Calu3 (cell line): ENCODE data around the gene INF2. TPM values are rescaled to one million over a fixed set of nuclear protein-coding genes. Genes with fewer than 3 reads are reported as not detected.

Experiments used
- BruUV-seq: library from RNA; stranded (reverse); fragments of 400-500 nt; replicated peaks from 2 replicates; lab custom pipeline; 2021; lab: Mats Ljungman, UMichigan
- CTCF ChIA-PET: fragments of 300-600 bp; sonication (Branson Sonifier 250); formaldehyde crosslinking; loops from one replicate; lab custom pipeline; 2022; ENCODE audit warnings: antibody characterized with exemption; lab: Charles Lee
- DNase-seq: peaks from one replicate; pipeline ENCODE4 v3.0.0; 2022
- H3K27ac Mint-ChIP-seq: one replicate; pipeline ENCODE4 v1.8.0; 2022; ENCODE audit warnings: mixed read lengths; ENCODE audit not compliant: unreplicated experiment
- H3K27me3 Mint-ChIP-seq: one replicate; pipeline ENCODE4 v1.8.0; 2022; ENCODE audit warnings: mixed read lengths; ENCODE audit not compliant: unreplicated experiment
- H3K36me3 Mint-ChIP-seq: one replicate; pipeline ENCODE4 v1.8.0; 2022; ENCODE audit warnings: mild to moderate bottlenecking, moderate library complexity, mixed read lengths; ENCODE audit not compliant: insufficient read depth, unreplicated experiment
- H3K4me1 Mint-ChIP-seq: one replicate; pipeline ENCODE4 v1.8.0; 2022; ENCODE audit warnings: mild to moderate bottlenecking, low read depth, mixed read lengths; ENCODE audit not compliant: unreplicated experiment
- H3K4me3 Mint-ChIP-seq: one replicate; pipeline ENCODE4 v1.8.0; 2022; ENCODE audit warnings: mild to moderate bottlenecking, low read depth, moderate library complexity, mixed read lengths; ENCODE audit not compliant: unreplicated experiment
- H3K9me3 Mint-ChIP-seq: one replicate; pipeline ENCODE4 v1.8.0; 2022; ENCODE audit warnings: low read depth, mixed read lengths; ENCODE audit not compliant: unreplicated experiment
- intact Hi-C: fragments of 100-400 bp; cut with micrococcal nuclease; formaldehyde crosslinking; loops from one replicate; pipeline ENCODE4 v1.10.0; 2022; ENCODE audit not compliant: unreplicated experiment
- total RNA-seq: library from RNA; stranded (reverse); gene quantifications from 2 replicates; pipeline ENCODE4 v1.2.3, GENCODE V29; 2022
- TF ChIP-seq, protein P1 (sequence below): fragments of 200-600 bp; IDR thresholded peaks from one replicate; pipeline ENCODE4 v1.8.0; 2022; ENCODE audit warnings: antibody characterized with exemption; ENCODE audit not compliant: unreplicated experiment

INF2 gene
- total RNA-seq, 1 experiment from 2014 or later, result 208 TPM

DNA sequence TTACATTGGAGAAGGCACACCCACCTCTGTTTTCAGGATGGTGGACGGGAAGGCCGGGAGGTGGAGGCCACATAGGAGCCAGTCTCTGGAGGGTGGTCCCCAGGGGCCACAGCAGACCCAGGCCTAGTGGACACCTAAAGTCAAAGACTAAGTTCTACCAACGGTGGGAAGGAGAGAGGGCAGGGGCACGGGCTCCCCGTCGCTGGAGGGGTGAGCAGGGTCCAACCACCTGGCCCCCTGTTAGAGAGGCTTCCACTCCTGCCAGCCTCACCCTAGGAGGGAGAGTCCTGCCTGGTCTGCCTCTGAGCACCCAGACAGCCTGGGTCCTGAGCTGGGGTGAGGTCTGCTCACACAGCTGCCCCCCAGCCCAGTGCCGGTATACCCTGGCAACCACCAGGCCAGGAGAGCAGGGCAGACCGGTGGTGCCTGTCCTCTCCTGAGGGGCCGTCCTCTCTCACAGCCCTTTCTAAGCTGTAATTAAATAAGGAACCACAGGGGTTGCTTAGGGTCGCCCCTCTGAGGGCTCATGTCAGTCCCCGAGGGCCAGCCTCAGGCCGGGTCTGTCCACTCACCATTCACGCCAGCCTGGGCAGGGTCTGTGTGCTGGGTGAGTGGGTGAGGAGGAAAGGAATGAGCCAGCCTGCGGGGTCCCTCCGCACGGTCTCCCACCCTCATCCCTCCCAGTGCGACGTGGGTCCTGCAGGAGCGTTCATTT is 2.3 kb downstream of the INF2 start:
- Mint-ChIP-seq H3K4me3 (peak overlapping the region; percentile 64), H3K36me3 (peaks cover 78% of the 10 kb centered on the region), H3K4me1 (peaks cover 36% of the 10 kb centered on the region), H3K27me3 (no peaks in the 10 kb centered on the region), H3K27ac (no peak overlapping the region), H3K9me3 (no peaks in the 10 kb centered on the region)
- no peak for DNase-seq
- TF ChIP-seq, protein P1, sequence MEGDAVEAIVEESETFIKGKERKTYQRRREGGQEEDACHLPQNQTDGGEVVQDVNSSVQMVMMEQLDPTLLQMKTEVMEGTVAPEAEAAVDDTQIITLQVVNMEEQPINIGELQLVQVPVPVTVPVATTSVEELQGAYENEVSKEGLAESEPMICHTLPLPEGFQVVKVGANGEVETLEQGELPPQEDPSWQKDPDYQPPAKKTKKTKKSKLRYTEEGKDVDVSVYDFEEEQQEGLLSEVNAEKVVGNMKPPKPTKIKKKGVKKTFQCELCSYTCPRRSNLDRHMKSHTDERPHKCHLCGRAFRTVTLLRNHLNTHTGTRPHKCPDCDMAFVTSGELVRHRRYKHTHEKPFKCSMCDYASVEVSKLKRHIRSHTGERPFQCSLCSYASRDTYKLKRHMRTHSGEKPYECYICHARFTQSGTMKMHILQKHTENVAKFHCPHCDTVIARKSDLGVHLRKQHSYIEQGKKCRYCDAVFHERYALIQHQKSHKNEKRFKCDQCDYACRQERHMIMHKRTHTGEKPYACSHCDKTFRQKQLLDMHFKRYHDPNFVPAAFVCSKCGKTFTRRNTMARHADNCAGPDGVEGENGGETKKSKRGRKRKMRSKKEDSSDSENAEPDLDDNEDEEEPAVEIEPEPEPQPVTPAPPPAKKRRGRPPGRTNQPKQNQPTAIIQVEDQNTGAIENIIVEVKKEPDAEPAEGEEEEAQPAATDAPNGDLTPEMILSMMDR, result no peak
- no TSS peak for BruUV-seq
- intact Hi-C loops, result no loop called here
- CTCF ChIA-PET, result interaction anchor here (0.8 to 1.4 kb wide), 2 partner anchors 10 to 26 kb away, joined by 3 to 7 read pairs; no protein-coding TSS in a partner anchor

DNA sequence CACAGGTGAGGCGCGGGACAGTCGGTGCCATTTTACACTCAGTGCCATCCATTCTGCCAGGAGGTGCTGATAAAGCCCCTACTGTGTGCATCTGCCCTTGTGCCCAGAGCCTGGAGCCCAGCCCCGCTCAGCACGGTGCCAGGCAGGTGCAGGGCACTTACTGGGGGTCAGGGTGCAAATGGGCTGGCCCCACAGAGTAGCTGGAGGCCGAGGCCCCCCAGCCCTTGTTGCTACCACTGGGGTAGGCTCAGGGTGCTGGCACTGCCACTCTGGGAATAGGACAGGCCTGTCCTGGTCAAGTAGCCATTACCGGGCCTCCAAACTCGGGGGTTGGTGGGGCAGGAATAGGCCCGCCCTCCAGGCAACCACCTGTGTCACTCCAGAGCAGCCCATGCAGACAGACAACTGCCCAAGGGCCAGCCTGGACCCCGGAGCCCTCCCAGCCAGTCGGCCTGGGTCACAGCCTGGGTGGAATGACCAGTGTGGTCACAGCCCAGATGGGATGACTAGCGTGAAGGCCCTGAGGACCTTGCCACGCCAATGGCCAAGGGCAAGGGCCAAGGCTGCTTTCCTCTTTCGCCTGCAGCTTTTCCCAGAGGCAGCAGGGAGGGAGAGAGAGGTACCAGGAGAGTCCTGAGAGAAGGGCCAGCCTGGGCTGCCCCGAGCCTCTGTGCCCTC is 3.0 kb downstream of the INF2 start:
- no peaks in the 10 kb centered on the region for H3K9me3 Mint-ChIP-seq
- BruUV-seq, result no TSS peak
- CTCF ChIA-PET, result interaction anchor here (1.4 kb wide), 1 partner anchor 27 kb away, joined by 7 read pairs; no protein-coding TSS in a partner anchor
- H3K4me1 Mint-ChIP-seq, result peaks cover 29% of the 10 kb centered on the region
- TF ChIP-seq, protein P1, result no peak
- H3K4me3 Mint-ChIP-seq, result peak overlapping the region; percentile 64
- intact Hi-C loops, result no loop called here
- H3K27me3 Mint-ChIP-seq, result no peaks in the 10 kb centered on the region
- DNase-seq, result no peak
- H3K36me3 Mint-ChIP-seq, result peaks cover 71% of the 10 kb centered on the region
- no peak overlapping the region for H3K27ac Mint-ChIP-seq

DNA sequence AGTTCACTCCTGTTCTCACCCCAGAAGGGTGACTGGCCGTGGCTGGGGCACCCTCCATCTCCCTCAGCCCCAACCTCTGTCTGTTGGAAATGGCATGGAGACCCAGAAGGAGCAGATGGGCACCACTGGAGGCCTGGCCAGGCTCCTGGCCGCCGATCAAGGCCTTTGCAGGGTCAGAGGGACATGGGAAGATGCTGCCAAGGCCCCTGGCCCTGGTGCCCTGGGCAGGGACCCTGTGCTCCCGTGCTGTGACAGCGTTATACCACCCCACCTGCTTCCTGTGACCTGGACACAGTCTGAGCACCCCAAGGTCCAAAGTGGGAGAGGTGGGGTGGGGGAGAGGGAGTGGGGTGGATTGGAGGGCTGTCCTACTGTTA is 3.5 kb downstream of the INF2 start:
- Mint-ChIP-seq H3K27me3 (no peaks in the 10 kb centered on the region), H3K27ac (no peak overlapping the region), H3K9me3 (no peaks in the 10 kb centered on the region), H3K4me1 (peaks cover 24% of the 10 kb centered on the region), H3K4me3 (peak overlapping the region; percentile 64), H3K36me3 (peaks cover 70% of the 10 kb centered on the region)
- BruUV-seq, result no TSS peak
- CTCF ChIA-PET, result no interaction called here
- no peak for DNase-seq
- TF ChIP-seq, protein P1, result no peak
- intact Hi-C loops, result no loop called here

DNA sequence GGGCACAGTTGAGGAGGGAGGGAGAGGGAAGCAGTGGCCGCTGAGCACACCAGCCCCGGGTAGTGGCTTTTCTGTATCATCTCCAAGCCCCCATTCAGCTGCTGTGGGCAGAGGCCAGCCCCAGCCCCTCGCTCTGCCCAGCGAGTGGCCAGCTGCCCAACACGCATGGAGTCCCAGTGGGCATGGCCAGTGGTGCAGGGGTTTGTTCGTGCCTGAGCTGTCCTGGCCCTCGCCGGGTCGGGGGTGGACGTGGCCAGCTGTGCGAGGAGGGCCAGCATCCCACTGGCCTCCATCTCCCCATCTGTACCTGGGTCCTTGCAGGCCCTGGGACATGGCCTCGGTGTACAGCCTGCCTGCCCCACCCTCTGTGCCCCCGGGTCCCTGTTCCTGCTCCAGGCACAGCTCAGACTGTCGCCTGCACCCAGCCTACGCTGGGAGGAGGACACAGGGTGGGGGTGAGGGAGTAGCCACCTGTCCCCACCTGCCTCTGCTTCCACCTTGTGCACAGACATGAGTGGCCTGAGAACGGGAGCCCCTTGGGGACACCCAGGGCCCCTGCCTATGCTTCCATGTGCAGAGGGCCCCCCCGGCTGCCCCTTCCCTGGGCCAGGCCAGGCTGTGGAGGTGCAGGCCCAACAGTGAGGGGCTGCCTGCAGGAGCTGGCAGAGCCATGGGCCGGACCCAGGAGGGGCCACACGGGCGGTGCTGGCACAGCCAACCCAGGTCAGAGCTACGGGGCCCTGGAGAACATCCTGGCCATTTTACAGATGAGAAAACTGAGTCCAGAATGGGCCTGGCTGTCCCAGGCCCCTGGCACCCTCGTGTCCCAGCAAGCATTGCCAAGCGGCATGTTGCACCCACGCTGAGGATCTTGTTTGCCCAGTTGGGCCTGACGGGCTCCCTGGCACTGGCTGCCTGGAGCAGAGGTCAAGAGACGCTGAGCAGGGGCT is 4.3 kb downstream of the INF2 start:
- H3K4me3 Mint-ChIP-seq, result peak overlapping the region; percentile 64
- CTCF ChIA-PET, result no interaction called here

More for the DNA sequence above, 4.3 kb downstream of the INF2 start:
- intact Hi-C loops, result no loop called here
- Mint-ChIP-seq H3K36me3 (peaks cover 67% of the 10 kb centered on the region), H3K27ac (no peak overlapping the region), H3K9me3 (no peaks in the 10 kb centered on the region), H3K4me1 (peaks cover 16% of the 10 kb centered on the region), H3K27me3 (no peaks in the 10 kb centered on the region)
- no TSS peak for BruUV-seq
- TF ChIP-seq, protein P1, result no peak
- no peak for DNase-seq
